ENCODE measurements around the gene COL17A1.
A peak's percentile ranks its signal among the peaks of the same experiment; 100 is the strongest.

COL17A1 gene

GRCh38 chr10:104085801-104086400 lies at the start of gene COL17A1:
COL17A1 (minus strand) TSS chr10:104085880; CDS start chr10:104080673, 5,207 bp downstream.
- DNase-seq (ENCODE audit: low read depth in 3 of 3, low spot score in 1 of 3), result no peak

- no peak for DNase-seq (ENCODE audit: low read depth in 3 of 3, low spot score in 1 of 3)
Observed at GRCh38 chr10:104130041-104130440, 44.4 kb upstream of the COL17A1 start.

GRCh38 chr10:104128214-104128613 lies 42.5 kb upstream of the COL17A1 start:
- DNase-seq (ENCODE audit: low read depth in 3 of 3, low spot score in 1 of 3), result no peak

GRCh38 chr10:104127411-104127810 lies 41.7 kb upstream of the COL17A1 start:
- no peak for DNase-seq (ENCODE audit: low read depth in 3 of 3, low spot score in 1 of 3)

- DNase-seq (ENCODE audit: low read depth in 3 of 3, low spot score in 1 of 3), result no peak
Observed at GRCh38 chr10:104123397-104123796, 37.7 kb upstream of the COL17A1 start.

GRCh38 chr10:104122225-104123107 lies 36.8 kb upstream of the COL17A1 start:
- no peak for DNase-seq (ENCODE audit: low read depth in 3 of 3, low spot score in 1 of 3)

GRCh38 chr10:104121485-104122224 lies 36.0 kb upstream of the COL17A1 start, which contains the start of gene SFR1:
SFR1 (plus strand) TSS chr10:104122171; CDS start chr10:104122184, 13 bp downstream.
- DNase-seq (ENCODE audit: low read depth in 3 of 3, low spot score in 1 of 3), result peak; percentile 96 to 98 (median 97)

GRCh38 chr10:104120903-104121484 lies 35.3 kb upstream of the COL17A1 start:
- peak; percentile 45 to 76 (median 64) for DNase-seq (ENCODE audit: low read depth in 3 of 3, low spot score in 1 of 3)

GRCh38 chr10:104120512-104120902 lies 34.8 kb upstream of the COL17A1 start:
- DNase-seq (ENCODE audit: low read depth in 3 of 3, low spot score in 1 of 3), result no peak

GRCh38 chr10:104119996-104120395 lies 34.3 kb upstream of the COL17A1 start:
- no peak for DNase-seq (ENCODE audit: low read depth in 3 of 3, low spot score in 1 of 3)

GRCh38 chr10:104117839-104118323 lies 32.2 kb upstream of the COL17A1 start:
- DNase-seq (ENCODE audit: low read depth in 3 of 3, low spot score in 1 of 3), result no peak

GRCh38 chr10:104113376-104113956 lies 27.8 kb upstream of the COL17A1 start:
- no peak for DNase-seq (ENCODE audit: low read depth in 3 of 3, low spot score in 1 of 3)

GRCh38 chr10:104109908-104110662 lies 24.4 kb upstream of the COL17A1 start:
- no peak for DNase-seq (ENCODE audit: low read depth in 3 of 3, low spot score in 1 of 3)

GRCh38 chr10:104104926-104105325 lies 19.2 kb upstream of the COL17A1 start:
- no peak for DNase-seq (ENCODE audit: low read depth in 3 of 3, low spot score in 1 of 3)

GRCh38 chr10:104104418-104104817 lies 18.7 kb upstream of the COL17A1 start:
- DNase-seq (ENCODE audit: low read depth in 3 of 3, low spot score in 1 of 3), result no peak

GRCh38 chr10:104103956-104104355 lies 18.3 kb upstream of the COL17A1 start:
- DNase-seq (ENCODE audit: low read depth in 3 of 3, low spot score in 1 of 3), result no peak

GRCh38 chr10:104101902-104102301 lies 16.2 kb upstream of the COL17A1 start:
- no peak for DNase-seq (ENCODE audit: low read depth in 3 of 3, low spot score in 1 of 3)

GRCh38 chr10:104100795-104101194 lies 15.1 kb upstream of the COL17A1 start:
- no peak for DNase-seq (ENCODE audit: low read depth in 3 of 3, low spot score in 1 of 3)

- DNase-seq (ENCODE audit: low read depth in 3 of 3, low spot score in 1 of 3), result no peak
Observed at GRCh38 chr10:104099941-104100340, 14.3 kb upstream of the COL17A1 start.

- no peak for DNase-seq (ENCODE audit: low read depth in 3 of 3, low spot score in 1 of 3)
Observed at GRCh38 chr10:104099269-104099668, 13.6 kb upstream of the COL17A1 start.
